ENCODE measurements around the gene PRDX5.

Gene PRDX5

GRCh38 chr11:64317961-64318765 is at the start of gene PRDX5:
TSS of gene PRDX5 (plus strand) at chr11:64318121. CDS start at chr11:64318216, 95 bp downstream.
- in situ Hi-C loops (cut with HindIII; ENCODE audit: low pct_unique_long_range_greater_than_20kb, low sequenced_read_pairs): no loop called here
- no peak for TF ChIP-seq JUND (IDR thresholded peaks at IDR 0.05; ENCODE audit: low read depth)

DNA sequence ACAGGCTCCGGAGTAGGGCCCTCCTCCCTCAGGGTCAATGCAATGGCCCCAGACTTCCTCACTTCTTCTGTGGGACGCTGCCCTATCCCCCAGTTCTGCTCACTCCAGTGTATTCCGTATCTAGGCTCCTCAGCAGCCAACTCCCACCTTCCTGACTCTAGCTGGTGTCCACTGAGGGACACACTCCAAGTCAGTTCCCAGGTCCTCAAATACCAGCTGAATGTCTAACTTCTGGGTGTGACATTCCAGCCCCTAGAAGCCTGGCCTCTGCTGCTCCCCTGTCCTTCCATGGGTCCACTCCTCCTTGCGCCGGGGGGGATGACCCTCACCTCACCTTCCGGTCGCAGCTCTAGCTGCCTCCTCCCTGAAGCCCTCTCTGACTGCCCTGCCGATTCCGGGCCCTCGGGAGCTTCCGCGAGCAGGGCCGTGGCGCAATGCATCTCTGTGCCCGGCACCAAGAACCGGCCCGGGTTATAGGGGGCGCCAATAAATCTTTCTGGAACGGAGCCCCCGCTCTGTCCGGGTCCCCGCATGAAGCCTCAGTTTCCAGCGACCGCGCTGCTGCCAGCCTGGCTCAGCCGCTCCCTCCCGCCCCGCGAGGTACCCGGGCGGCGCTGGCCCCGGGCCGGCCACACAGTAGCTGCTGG is 48.9 kb upstream of the PRDX5 start:
- DNase-seq (ENCODE audit: low read depth in 1 of 2, low spot score in 1 of 2): peak in 1 of 2 experiments; percentile 59
- TF ChIP-seq JUND (IDR thresholded peaks at IDR 0.05; ENCODE audit: low read depth): no peak
- in situ Hi-C loops (cut with HindIII; ENCODE audit: low pct_unique_long_range_greater_than_20kb, low sequenced_read_pairs): no loop called here

More at GRCh38 chr11:64317961-64318765, at the start of gene PRDX5:
- DNase-seq (ENCODE audit: low read depth in 1 of 2, low spot score in 1 of 2): peak; percentile 96 to 99

DNA sequence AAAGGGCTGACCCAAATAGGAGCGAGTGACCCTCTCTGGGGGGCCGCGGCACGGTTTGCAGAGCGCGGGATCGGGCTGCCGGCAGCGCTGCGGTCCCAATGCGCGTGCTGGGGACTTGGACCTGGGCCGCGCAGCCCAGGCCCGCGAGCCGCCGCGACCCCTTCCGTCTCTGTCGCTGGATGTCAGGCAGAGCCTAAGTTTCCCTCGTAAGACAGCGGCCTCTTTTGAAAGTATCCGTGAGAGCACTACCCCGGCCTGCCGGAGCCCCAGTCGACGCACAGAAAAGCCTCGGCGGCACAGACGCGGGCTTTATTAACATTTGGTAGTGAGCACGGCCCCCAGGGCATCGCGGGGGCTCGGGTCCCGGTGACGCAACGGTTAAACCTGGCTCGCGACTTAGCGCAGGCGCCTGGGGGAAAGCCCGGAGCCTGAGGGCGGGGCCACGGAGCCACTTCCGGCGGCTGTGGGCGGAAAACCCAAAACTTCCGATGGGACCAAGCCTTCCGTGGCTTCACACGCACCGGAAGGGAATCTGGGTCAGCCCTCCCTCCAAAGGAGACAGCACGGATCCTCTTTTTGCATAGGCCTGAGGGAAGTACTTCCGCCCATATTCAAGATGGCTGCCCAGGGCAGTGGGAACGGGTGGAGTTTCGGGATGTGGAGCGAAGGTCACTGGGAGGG is 48.2 kb upstream of the PRDX5 start:
- in situ Hi-C loops (cut with HindIII; ENCODE audit: low pct_unique_long_range_greater_than_20kb, low sequenced_read_pairs): no loop called here
- no peak for TF ChIP-seq JUND (IDR thresholded peaks at IDR 0.05; ENCODE audit: low read depth)
- DNase-seq (ENCODE audit: low read depth in 1 of 2, low spot score in 1 of 2): peak; percentile 84 to 100

- no peak for DNase-seq (ENCODE audit: low read depth in 1 of 2, low spot score in 1 of 2)
- no peak for TF ChIP-seq JUND (IDR thresholded peaks at IDR 0.05; ENCODE audit: low read depth)
- in situ Hi-C loops (cut with HindIII; ENCODE audit: low pct_unique_long_range_greater_than_20kb, low sequenced_read_pairs): no loop called here
Measured at GRCh38 chr11:64275031-64275800, 42.7 kb upstream of the PRDX5 start.

DNA sequence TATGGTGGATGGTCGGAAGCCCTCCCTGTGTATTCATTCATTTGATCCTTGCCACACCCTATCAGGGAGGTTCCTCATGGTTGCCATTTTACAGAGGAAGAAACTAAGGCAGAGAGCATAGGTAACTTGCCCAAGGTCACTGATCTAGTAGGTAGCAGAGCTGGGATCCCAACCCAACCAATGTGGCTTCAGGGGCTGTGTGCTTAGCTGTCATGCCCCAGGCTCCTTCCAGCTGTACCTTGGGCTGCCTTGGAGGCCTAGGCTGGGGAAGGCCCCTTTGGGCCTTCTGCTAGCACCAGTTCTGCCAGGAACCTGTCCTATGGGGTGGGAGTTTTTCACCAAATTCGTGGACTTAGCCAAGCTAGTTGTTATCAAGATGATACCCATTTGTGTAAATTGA is 42.1 kb upstream of the PRDX5 start:
- TF ChIP-seq JUND (IDR thresholded peaks at IDR 0.05; ENCODE audit: low read depth): no peak
- DNase-seq (ENCODE audit: low read depth in 1 of 2, low spot score in 1 of 2): no peak
- in situ Hi-C loops (cut with HindIII; ENCODE audit: low pct_unique_long_range_greater_than_20kb, low sequenced_read_pairs): no loop called here

DNA sequence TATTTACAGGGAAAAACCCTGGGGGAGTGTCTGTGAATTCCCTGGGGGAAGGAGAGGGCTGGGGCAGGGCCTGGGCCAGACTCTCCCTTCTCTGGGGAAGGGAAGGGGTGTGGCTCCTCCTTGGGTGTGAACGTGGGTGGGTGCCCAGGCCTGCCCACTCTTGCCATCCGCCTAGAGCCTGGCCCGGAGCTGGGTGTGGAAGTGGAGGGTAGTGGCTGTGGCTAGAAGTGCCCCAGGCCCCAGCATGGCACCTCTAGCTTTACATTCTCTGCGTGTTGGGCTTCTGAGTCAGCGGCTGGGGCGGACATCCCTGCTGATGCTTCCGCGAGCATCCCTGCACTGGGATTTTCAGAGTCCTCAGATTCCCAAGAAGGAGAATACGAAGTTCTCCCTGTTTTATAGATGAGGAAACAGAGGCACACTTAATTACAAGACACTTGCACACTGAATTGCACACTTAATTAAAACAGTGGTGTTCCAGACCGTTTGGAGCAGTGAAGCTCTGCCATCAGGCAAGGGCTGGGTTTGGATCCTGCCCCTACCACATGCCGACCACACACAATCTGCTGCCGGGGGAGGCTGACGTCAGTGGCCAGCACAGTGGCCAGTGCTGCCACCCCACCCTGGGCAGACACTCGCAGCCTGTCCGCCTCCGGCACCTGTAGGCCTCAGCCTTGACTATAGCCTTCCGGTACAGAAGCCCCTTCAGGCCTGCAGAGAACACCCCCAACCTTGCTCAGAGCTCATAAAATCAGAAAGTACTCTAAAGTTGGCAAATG is 41.1 kb upstream of the PRDX5 start:
- TF ChIP-seq JUND (IDR thresholded peaks at IDR 0.05; ENCODE audit: low read depth): no peak
- in situ Hi-C loops (cut with HindIII; ENCODE audit: low pct_unique_long_range_greater_than_20kb, low sequenced_read_pairs): no loop called here
- DNase-seq (ENCODE audit: low read depth in 1 of 2, low spot score in 1 of 2): no peak

DNA sequence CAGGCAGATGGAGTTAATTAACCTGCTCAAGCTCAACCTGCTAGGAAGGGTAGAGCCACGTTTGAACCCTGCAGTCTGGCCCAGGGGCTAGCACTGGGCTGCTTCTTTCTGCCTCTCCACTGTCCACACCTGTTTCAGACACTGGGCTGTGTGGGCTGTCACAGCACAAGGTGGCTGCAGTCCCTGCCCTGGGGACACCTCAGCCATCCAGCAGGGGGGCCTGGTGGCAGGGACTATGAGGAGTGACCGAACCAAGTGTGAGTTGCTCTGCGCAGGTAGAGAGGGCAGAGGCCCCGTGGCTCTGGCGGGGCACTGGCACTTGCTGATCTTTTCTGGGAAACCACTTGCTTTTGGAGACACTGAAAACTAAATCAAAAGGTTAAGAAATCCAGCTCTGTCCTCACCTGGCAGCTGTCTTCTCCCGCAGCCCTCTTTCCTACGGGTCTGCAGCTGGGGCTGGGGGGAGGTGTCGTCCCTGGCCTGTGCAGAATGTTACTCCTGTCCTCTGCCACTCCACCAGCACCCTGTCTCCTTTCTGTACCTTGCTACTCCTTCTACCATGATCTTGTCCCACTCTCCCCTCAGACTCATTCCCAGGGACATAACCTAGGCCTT is 39.2 kb upstream of the PRDX5 start:
- in situ Hi-C loops (cut with HindIII; ENCODE audit: low pct_unique_long_range_greater_than_20kb, low sequenced_read_pairs): no loop called here
- TF ChIP-seq JUND (IDR thresholded peaks at IDR 0.05; ENCODE audit: low read depth): no peak
- DNase-seq (ENCODE audit: low read depth in 1 of 2, low spot score in 1 of 2): no peak

GRCh38 chr11:64281957-64282770 is 35.8 kb upstream of the PRDX5 start:
- DNase-seq (ENCODE audit: low read depth in 1 of 2, low spot score in 1 of 2): no peak
- no peak for TF ChIP-seq JUND (IDR thresholded peaks at IDR 0.05; ENCODE audit: low read depth)
- in situ Hi-C loops (cut with HindIII; ENCODE audit: low pct_unique_long_range_greater_than_20kb, low sequenced_read_pairs): no loop called here

- in situ Hi-C loops (cut with HindIII; ENCODE audit: low pct_unique_long_range_greater_than_20kb, low sequenced_read_pairs): no loop called here
- no peak for DNase-seq (ENCODE audit: low read depth in 1 of 2, low spot score in 1 of 2)
- TF ChIP-seq JUND (IDR thresholded peaks at IDR 0.05; ENCODE audit: low read depth): no peak
Measured at GRCh38 chr11:64283092-64283491, 34.8 kb upstream of the PRDX5 start.

GRCh38 chr11:64284048-64284961 is 33.6 kb upstream of the PRDX5 start, which contains the start of gene BAD:
TSS of gene BAD (minus strand) at chr11:64284665. CDS start at chr11:64284368, 297 bp downstream.
- peak; percentile 97 to 99 for DNase-seq (ENCODE audit: low read depth in 1 of 2, low spot score in 1 of 2)
- TF ChIP-seq JUND (IDR thresholded peaks at IDR 0.05; ENCODE audit: low read depth): no peak
- in situ Hi-C loops (cut with HindIII; ENCODE audit: low pct_unique_long_range_greater_than_20kb, low sequenced_read_pairs): no loop called here
